Stimulated activated CD4-positive, alpha-beta T cell treated with anti-CD3 and anti-CD28 coated beads, Interleukin-15, amount 100 ng/mL, for 1 hour (primary cell): ENCODE results near the gene ABCD1.
"Not testable (repeated sequence)": the region's sequence is repeated elsewhere in the genome, so short reads cannot be mapped to it uniquely, and the experiment has no call there.

Experiments
- DNase-seq, 2 donors: peaks; one replicate each; pipeline ENCODE4 v3.0.0-alpha.2; 2020; ENCODE audit warnings: low read depth in 1 of 2, low spot score in 1 of 2

ABCD1 gene

DNA sequence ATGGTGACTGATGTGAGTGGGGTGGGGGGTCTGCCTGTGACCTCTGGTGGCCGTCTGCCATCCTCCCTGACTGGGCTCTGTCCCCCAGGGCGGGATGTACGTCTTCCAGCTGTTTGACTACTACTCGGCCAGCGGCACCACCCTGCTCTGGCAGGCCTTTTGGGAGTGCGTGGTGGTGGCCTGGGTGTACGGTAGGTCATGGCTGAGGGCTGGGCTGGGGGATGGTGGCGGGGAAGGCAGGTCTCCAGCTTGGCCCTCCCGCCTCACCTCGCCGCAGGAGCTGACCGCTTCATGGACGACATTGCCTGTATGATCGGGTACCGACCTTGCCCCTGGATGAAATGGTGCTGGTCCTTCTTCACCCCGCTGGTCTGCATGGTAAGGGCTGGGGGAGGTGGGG lies 30.4 kb upstream of the ABCD1 start:
- not testable (repeated sequence) for DNase-seq

DNA sequence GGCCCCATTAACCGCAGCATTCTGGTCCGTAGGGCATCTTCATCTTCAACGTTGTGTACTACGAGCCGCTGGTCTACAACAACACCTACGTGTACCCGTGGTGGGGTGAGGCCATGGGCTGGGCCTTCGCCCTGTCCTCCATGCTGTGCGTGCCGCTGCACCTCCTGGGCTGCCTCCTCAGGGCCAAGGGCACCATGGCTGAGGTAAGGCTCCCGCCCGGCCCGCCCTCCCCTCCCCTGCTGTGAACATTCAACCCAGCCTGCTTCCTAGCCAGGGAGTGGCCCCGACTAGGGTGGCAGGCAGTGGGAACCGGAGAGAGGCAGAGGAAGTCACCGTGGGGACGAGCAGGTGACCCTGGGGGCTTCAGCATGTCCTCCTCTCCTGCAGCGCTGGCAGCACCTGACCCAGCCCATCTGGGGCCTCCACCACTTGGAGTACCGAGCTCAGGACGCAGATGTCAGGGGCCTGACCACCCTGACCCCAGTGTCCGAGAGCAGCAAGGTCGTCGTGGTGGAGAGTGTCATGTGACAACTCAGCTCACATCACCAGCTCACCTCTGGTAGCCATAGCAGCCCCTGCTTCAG lies 29.9 kb upstream of the ABCD1 start:
- DNase-seq, result no peak

DNA sequence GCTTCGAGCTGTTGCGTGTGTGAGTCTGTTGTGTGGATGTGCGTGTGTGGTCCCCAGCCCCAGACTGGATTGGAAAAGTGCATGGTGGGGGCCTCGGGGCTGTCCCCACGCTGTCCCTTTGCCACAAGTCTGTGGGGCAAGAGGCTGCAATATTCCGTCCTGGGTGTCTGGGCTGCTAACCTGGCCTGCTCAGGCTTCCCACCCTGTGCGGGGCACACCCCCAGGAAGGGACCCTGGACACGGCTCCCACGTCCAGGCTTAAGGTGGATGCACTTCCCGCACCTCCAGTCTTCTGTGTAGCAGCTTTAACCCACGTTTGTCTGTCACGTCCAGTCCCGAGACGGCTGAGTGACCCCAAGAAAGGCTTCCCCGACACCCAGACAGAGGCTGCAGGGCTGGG lies 28.6 kb upstream of the ABCD1 start:
- DNase-seq, result no peak

DNA sequence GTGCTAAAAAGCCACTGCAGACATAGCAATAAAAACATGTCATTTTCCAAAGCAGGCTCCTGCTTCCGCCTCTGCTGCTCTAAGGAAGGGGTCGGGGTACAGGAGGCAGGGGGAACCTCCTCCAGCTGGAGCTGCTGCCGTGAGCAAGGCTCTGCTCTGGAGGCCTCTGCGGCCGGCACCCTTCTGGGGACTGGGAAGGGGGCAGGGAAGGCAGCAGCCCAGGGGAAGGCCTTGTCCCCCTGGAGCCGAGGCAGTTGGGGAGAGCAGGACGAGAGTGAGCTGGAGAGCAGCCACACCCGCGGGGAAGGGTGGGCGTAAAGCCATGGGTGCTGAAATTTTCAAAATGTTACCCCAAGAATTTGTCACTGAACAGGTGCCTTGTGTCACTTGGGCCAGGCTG lies 28.1 kb upstream of the ABCD1 start:
- DNase-seq, result not testable (repeated sequence)

DNA sequence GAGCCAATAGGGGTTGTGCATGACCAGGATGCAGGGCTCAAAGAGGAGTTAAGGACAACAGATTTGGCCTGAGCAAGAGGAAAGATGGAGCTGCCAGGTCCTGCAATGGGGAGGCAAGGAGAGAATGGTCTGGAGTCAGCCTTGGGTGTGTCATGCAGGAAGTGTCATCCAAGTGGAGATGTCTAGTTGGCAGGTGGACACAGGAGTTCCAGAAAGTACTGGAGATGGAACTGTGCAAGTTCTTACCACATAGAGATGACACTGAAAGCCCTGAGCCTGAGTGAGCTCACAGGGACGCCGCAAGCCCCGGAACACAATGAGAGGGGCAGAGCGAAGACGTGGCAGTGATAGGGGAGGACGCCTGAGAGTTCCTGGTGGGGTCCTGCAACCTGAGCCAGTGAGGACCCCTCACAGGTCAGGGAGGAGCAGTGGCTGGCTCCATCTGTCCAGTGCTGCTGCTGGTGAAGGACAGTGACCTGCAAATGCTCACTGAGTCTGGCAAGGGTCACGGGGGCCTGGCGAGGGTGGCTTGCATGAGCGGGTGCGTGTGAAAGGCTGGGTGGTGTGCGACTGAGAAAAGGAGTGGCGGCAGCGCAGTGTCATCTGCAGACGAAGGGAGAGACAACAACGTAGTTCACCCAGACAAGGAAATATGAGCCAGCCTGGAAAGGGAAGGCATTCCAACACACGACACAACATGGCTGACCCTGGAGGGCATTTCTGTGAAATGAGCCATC lies 27.5 kb upstream of the ABCD1 start:
- DNase-seq, result not testable (repeated sequence)

DNA sequence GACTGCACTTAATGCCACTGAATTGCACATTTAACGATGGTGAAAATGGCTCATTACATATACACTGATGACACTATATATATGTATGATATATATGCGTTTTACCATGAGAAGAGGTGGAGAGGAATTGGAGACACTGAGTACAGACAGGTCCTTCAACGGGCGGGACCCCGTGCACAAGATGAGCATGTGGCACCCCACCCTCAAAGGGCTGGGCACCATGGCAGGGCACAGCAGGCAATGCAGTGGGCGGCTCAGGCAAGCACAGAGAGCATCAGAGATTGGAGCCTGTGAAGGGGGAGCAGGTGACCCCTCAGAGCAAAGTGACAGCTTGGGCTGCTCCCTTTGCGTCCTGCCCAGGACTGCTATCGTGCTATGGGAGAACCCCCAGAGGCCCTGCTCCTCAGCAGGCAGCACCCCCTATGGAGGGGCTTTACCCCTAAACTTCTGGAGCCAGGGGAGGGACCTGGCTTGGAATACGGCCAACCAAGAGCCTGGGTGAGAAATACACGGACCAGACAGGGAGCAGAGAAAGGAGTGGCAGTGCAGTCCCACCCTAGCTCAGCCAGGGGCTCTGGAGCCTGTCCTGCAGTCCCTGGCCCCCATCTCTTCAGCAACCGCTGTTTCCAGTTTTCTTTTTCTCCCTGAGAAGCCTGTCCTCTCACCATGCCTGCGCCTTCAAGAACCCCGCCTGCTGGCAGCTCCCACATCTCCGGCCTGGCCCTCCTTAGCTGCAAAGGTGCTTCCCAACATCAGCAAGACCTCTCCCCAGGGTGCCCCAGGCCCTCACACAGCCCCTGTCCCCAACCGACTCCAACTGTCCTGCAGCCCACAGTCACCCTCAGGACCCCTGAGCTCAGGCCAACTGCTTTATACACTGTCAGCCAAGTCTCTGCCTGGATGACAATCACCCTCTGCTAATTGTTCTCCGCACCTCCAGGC lies 26.5 kb upstream of the ABCD1 start:
- DNase-seq, result no peak

DNA sequence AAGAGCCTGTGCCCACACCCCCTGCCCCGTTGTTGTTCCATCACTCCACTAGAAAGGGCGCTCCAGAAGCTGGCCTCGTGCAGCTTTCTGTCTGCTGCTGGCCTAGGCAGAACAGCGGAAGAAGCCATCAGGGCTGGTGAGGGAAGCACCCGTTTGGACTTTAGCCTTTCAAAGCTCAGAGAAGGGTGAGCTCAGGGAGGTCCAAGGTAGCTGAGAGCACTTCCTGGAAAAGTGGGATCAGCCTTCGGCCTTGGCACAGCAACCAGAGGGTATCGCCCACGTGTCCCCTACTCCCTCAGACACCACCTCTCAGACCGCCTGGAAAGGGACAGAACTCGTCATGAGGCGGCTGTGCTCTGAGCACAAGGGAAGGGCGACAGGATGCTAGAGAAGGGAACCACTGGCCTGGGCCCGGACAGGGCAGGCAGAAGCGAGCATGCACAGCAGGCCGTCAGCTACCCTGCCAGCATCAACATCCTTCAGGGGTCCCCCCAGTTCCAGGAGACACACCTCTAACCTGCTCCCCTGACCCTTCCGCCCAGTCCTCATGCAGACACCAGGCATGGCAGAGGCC lies 25.4 kb upstream of the ABCD1 start:
- DNase-seq, result not testable (repeated sequence)

DNA sequence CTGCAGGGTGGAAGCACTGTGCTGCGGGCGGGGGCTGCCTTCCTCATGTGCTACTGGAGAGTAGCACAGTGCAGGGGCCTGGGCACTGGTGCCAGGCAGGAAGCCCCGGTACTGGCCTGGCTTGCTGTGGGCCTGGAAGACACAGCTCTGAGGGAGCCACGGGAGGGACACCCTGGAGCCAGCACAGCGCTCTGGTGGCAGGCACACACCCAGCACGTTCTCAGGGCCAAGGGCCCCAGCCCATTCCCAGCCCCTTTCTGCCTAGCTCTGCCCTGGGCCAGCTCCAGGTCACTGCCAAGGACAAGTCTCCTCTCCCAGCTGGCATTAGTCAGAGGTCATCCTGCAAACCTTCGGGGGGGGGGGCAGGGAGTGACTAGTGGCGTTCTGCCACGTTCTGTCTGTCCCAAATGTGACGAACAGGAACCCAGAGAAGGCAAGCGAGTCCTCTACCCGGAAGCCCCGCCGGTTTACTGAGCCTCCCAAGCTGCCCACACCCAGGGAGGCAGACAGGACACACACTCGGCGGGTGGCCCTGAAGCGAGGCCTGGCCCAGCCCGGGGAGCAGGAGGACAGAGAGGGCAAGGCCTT lies 24.8 kb upstream of the ABCD1 start:
- DNase-seq, result not testable (repeated sequence)

DNA sequence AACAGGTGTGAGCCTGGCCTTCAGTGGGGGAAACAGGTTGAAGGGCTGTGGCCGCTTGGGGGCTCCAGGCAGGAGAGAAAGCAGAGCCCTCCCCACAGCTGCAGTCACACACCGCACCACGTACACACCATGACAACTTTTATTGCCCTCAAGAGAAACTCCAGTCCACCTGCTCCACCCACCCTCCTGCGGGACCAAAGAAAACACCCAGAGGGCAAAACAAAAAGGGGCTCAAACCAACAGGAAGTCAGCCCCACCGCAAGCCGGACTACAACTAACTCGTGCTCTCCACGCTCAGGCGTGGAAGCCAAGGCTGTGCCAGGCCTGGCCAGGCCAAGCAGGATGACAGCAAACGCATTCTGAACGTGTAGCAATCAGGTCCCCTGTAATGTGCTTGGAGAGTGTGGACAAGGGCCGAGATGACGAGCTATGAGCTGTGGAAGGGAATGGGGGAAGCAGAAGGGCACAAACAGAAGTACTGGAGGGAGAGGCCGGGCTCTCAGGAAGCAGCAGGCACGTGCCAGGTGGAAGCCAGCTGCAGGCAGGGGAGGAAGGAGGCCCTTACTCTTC lies 24.2 kb upstream of the ABCD1 start:
- DNase-seq, result no peak

DNA sequence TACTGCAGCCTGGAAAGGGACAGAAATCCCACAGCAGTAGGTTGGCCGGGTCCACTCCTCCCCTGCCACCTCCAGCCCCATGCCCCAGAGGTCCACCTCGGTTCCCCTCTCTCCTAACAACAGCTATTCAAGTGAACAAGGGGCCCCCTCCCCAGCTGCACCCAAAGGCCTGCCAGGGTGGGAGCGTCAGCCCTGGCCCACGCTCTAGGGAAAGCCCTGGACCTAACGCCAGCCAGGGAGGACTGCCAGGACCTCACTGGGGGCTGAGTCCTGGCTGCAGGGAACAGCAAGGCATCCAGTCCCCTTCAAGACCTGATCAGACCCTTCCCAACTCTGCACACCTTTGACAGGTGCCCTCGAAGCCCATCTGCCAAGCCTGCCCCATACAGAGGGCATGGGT lies 23.7 kb upstream of the ABCD1 start:
- no peak for DNase-seq

DNA sequence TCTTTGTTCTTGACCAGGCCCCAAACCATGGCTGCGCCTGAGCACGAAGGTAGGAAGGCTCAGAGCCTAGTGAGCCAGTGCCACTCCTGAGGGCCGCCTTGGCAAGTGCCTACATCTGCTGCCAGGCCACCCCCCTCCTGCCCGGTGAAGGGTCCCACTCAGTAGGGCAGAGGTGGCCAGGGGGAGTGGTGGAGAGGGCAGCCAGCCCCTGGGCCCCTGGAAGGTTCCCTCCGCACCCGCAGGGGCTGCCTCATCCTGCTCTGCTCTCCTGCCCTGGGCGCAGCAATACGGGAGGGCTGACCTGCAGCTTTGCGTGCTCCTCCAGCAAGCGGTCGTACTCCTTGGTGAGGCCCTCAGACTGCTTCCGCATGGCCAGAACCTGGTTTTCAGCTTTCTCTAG lies 22.9 kb upstream of the ABCD1 start:
- DNase-seq, result no peak

DNA sequence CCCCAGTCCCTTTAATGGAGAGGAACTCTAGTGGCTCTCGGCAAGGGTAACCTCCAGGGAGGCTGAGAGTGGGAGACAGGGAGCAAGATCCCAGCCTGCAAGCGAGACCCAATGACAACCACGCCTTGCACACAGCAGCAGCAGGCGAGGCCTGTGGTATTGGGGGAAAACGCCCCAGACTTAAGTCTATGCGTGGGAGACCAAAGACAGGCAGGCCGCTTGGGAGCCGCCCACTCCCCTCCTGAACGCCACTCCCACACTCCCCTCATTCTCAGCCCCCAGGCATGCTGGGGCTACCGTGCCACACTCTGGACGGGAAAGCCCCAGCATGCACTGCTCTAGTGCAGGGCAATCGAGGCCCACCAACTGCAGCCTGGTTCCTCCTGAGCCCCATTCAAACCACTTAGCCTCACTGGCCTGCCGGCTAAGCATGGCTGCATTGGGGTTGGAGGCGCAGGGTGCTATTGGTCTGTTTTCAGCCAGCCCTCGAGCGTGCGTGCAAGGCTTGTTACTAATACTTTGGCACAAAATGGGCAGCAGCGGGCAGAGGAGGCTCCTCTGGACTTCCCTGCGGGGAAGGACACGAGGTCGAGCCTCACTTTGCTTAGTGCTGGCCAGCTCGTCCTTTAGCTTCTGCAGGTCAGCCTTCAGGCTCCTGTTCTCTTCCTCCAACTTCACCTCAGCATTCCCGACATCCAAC lies 22.2 kb upstream of the ABCD1 start:
- no peak for DNase-seq

DNA sequence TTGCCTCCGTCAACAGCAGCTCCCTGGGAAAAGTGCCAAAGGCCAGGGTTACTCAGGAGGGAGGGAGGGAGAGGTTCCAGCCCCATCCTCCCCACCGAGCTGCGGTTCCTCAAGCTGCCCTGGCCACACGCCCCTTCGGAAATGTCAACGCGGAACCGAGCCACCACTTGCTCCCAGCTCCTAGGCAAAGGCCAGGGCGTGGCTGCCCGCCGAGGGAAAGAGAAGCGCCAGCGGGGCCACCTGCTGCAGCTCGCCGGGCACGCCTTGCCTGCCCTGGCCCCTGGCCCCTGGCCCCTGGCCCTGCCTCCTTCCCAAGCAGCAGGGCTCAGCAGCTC lies 21.7 kb upstream of the ABCD1 start:
- no peak for DNase-seq

DNA sequence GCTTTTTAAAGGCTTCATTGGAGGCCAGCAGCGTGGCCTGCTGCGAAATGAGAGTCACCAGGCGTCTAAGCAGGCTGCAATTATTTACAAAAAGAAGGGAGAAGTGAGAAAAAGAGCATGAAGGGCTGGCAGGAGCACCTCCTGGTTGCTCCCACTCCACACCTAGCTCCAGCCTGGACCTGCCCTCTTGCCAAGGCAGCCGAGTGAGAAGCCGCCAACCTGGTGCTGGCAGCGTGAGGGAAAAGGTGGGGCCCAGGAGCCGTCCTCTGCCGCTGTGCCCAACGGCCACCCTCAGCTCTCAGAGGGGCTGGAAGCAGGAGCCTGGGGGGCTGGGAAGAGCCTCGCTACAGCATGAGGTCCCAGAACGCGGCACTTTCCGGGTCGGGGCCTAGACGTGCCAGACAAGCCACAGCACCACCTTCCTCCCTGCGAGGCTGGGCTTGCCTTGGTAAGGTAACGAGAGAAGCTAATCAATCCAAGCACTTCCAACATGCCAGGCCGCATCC lies 20.6 kb upstream of the ABCD1 start:
- no peak for DNase-seq

DNA sequence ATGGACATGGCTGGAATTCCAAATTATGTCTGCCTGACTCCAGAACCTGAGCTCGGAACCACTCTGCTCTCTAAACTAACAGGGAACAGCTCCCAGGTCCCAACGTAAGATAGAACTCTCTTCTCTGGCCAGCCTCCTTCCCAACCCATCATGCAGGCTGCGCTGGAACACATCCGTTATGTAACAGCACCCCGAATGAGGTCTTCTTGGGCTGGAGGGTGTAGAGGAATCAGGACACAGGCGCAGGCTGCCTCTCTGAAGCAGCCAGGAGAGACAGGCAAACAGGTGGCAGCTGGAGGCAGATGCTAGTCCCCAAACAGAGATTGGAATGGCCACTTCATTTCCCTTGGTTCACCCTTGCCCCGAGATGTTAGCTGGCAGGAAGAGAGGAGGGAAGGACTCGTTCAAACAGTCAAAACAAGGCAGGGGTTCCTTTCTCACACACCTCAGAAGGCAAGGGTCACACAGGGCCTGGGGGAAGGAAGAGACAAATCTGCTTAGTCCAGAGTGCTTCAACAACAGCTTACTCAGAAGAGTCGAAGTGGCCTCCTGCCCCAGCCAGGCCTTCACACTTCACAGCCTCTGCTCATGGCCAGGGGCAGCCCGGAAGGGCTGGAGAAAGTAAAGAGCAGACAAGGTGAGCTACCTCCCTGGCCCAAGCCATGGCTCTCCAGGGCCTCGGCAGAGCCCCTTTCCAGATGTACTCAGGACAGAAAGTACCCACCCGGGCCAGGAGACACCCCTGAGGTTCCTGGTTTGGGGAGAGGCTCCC lies 19.8 kb upstream of the ABCD1 start:
- DNase-seq, result not testable (repeated sequence)

DNA sequence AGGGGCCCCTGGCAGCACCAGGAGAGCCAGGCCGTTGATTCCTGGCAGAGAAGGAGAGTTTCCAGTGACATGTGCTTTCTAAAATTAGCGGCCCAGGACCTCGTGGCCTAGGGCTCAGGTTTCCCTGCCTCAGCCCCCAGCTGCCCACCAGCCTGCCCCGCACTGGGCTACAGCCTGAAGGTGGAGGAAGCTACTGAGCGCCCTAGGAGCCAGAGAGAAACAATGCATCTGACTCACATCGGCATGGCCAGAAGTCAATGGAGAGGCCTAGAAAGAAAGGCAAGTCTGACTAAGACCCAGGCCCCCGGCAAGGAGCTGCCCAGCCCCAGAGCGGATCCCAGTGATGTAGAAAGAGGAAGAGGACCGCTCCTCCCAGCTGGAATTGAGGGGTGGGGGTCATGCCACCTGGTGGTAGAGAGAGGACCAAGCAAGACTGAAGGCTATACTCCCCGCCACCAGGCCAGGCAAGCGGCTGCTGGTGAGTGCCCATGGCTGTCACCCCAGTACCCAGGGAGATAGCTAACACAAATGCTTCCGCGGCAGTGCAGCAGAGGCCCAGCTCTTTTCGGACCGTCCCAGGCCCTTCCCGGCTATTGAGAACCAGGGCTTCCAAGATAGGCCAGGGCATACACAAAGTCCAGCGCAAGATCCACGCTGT lies 19.1 kb upstream of the ABCD1 start:
- not testable (repeated sequence) for DNase-seq

DNA sequence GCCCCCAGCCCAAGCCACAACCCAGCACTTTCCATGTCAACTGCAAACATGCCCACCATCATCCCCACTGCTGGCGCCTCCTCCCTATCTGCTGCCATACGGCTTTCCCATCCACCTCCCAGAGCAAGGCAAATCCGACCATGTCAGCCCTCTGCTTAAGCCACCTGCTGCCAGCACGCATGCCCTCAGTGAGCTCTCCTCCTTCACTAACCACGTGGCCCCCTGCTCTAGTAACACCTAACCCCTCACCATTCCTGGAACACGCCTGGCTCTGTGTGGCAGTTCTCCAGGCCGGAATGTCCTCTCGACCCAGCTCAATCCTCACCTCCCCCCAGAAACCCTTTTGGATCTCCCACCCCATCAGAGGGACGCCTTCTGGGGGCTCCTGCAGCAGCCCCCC lies 17.9 kb upstream of the ABCD1 start:
- DNase-seq, result no peak

DNA sequence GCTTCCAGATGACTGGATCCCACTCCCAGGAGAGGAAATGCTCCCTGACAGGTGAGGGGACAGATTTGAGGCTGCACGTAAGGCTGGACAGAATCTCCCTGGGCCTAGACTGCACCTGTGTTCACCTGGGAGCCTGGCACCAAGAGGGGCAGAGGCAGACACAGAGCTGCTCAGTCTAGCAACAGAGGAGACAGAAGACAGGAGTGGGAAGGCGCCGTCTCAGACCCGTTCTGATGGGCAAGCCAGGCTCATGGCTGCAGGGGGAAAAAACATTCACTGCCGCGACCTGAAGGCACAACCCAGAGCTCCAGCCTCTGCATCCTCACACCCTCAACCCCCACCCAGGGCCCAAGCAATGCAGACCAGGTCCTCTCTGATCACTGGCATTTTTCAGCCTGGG lies 17.2 kb upstream of the ABCD1 start:
- DNase-seq, result no peak

DNA sequence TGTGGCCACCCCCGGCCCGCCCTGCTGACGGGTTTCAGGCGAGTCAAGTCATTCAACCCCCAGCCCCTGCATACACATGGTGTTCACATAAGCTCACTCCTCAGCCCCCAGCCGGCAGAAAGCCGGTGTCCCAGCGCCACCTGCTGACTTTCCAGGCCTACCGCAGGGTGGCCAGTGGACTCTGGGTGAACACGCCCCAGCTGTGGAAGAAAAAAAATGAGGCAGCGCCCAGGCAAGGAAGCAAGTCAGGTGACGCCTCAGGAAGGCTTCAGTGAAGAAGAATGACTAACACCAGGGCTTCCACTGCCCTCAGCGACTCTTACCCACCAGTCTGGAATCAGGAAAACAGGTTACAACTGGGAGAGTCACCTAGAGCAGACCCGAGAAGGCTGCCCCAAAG lies 16.2 kb upstream of the ABCD1 start:
- no peak for DNase-seq
